Vagina (tissue), 2 donors: ENCODE data around the gene LARP6.

ENCODE experiments used
- CTCF ChIP-seq, 3 experiments: fragments of 450-650 bp in 2 of 3; fragments of 200-600 bp in 1 of 3; sonication (generic) in 1 of 3; IDR thresholded peaks; one replicate each; pipeline ENCODE4 v1.5.1; 2017 to 2019; ENCODE audit warnings: antibody characterized with exemption in 3 of 3, mild to moderate bottlenecking in 2 of 3, moderate library complexity in 2 of 3
- POLR2A ChIP-seq, 2 donors: fragments of 450-650 bp; IDR thresholded peaks; one replicate each; pipeline ENCODE4 v1.6.1; 2017; ENCODE audit warnings: antibody characterized with exemption in 2 of 2, mild to moderate bottlenecking in 2 of 2, moderate library complexity in 2 of 2
- POLR2AphosphoS5 ChIP-seq, 2 donors: sonication (generic); formaldehyde crosslinking; IDR thresholded peaks; one replicate each; pipeline ENCODE4 v1.9.0; 2017; ENCODE audit warnings: antibody characterized with exemption in 2 of 2, mild to moderate bottlenecking in 2 of 2, low read depth in 1 of 2; ENCODE audit not compliant: insufficient read depth in 1 of 2

GRCh38 chr15:70879401-70879800 is 25.4 kb upstream of the LARP6 start:
- no peak for TF ChIP-seq CTCF (IDR thresholded peaks at IDR 0.05)
- TF ChIP-seq POLR2A (IDR thresholded peaks at IDR 0.05) = no peak
- TF ChIP-seq POLR2AphosphoS5 (IDR thresholded peaks at IDR 0.05; ENCODE audit: insufficient read depth in 1 of 2, low read depth in 1 of 2) = no peak
